ENCODE measurements around the gene HHAT.

The HHAT gene

DNA sequence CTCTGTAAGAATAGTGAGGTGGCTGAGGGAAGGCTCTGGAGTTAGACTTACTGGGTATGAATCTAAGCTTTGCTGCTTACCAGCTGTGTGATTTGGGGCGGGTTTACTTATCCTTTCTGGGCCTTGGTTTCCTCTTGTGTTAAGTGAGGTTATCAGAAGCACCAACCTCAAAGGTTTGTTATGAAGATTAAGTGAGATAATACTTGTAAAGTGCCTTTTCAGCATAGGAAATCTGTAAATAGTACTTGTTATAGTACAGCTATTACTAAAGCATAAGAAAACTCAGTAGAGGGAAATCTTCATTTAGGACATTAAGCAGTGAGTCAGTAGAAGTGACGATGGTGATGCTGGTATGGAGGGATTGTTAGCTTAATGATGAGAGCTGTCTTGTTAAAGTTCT is 12.1 kb downstream of the HHAT start:
- H3K4me3 ChIP-seq (ENCODE audit: low read length), result no peak overlapping the region
- H3K9ac ChIP-seq (ENCODE audit: low read length), result no peak overlapping the region
- TF ChIP-seq EZH2phosphoT487 (IDR thresholded peaks at IDR 0.05; ENCODE audit: low read length) (no peak), EZH2 (optimal IDR thresholded peaks at IDR 0.05; ENCODE audit: low read depth, low read length) (no peak)
- TF ChIP-seq, protein P1, sequence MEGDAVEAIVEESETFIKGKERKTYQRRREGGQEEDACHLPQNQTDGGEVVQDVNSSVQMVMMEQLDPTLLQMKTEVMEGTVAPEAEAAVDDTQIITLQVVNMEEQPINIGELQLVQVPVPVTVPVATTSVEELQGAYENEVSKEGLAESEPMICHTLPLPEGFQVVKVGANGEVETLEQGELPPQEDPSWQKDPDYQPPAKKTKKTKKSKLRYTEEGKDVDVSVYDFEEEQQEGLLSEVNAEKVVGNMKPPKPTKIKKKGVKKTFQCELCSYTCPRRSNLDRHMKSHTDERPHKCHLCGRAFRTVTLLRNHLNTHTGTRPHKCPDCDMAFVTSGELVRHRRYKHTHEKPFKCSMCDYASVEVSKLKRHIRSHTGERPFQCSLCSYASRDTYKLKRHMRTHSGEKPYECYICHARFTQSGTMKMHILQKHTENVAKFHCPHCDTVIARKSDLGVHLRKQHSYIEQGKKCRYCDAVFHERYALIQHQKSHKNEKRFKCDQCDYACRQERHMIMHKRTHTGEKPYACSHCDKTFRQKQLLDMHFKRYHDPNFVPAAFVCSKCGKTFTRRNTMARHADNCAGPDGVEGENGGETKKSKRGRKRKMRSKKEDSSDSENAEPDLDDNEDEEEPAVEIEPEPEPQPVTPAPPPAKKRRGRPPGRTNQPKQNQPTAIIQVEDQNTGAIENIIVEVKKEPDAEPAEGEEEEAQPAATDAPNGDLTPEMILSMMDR (IDR thresholded peaks at IDR 0.05; ENCODE audit: low read length), result no peak
- no peak for DNase-seq
- peaks cover 14% of the 10 kb centered on the region for H3K4me1 ChIP-seq (ENCODE audit: low read length)
- no peak overlapping the region for H3K4me2 ChIP-seq (ENCODE audit: low read depth, low read length)
- no peak overlapping the region for H3K27ac ChIP-seq (ENCODE audit: low read length)
- no peaks in the 10 kb centered on the region for H3K27me3 ChIP-seq (replicated peaks; ENCODE audit: insufficient read depth, low read length)
- no peaks in the 10 kb centered on the region for H3K79me2 ChIP-seq (ENCODE audit: low read length)
- H4K20me1 ChIP-seq (ENCODE audit: insufficient read depth, low read length), result no peaks in the 10 kb centered on the region
- no peak overlapping the region for H2AFZ ChIP-seq (ENCODE audit: low read length)
- H3K9me3 ChIP-seq (replicated peaks; ENCODE audit: insufficient read depth, low read length), result no peaks in the 10 kb centered on the region
- no peaks in the 10 kb centered on the region for H3F3A ChIP-seq (ENCODE audit: insufficient read depth, low read length)
- H3K9me2 ChIP-seq (replicated peaks; ENCODE audit: insufficient read depth, low read length), result no peaks in the 10 kb centered on the region
- H3K36me3 ChIP-seq (replicated peaks; ENCODE audit: insufficient read depth, low read length), result no peaks in the 10 kb centered on the region

DNA sequence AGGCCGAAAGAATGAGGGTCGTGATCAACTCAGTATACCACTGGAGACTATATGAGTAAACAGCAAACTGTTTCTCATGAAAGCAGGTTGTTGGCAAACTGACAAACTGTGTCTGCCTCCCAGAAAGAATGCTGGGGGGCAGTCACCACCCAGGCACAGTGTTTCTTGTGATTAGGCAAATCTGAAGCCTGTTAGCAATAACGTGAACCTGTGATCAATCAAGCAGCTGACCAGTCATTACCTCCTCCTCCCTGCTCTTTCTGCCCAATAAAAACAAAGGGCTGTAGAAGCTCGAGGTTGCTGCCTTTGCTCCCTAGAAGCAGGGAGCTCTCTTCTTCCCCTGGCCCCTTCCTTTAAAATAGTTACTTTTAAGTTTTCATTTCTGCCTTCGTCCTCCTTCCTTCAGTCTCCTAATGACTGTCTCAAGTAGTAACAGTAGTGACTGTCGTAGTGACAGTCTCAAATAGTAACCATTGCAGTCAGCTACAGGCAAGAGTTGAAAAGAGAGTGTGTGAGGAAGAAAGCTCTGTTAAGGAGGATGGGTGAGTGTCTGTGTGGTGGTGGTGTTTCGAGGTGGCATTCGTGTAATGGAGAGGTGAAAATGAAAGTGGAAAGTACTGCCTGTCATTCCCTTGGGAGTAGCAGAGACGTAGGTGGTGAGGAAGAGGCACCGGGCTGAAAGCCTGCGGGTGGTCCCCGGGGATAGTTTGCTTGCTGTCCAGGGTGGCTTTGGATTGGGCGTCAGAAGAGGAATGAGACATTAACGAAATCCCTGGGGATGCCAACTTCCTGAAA is 14.5 kb downstream of the HHAT start:
- Histone ChIP-seq H3K4me3 (ENCODE audit: low read length) (peak overlapping the region; percentile 12; the same call in 1 of the 2 replicates), H3K27ac (ENCODE audit: low read length) (no peak overlapping the region)
- no peak for DNase-seq

DNA sequence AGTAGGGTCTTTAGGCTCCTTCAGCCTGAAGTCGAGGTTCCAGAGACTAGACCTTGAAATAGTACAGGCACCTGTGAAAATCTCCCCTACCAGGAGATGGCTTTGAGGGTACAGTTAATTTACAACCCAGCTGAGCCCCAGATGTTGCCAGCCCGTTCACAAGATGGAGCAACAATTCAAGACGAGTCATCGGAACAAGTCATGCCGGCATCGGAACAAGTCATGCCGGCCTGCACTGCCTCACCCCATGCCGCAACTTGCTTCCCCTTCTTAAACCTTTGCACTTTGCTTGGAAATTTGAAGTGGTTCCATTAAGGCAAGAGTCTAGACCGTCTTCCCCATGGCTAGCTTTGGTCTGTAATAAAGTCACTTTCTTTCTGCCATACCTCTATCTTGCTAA is 16.0 kb downstream of the HHAT start:
- Histone ChIP-seq H3K4me1 (ENCODE audit: low read length) (peaks cover 32% of the 10 kb centered on the region), H3F3A (ENCODE audit: insufficient read depth, low read length) (no peaks in the 10 kb centered on the region), H3K79me2 (ENCODE audit: low read length) (no peaks in the 10 kb centered on the region), H3K4me2 (ENCODE audit: low read depth, low read length) (no peak overlapping the region), H3K9me3 (replicated peaks; ENCODE audit: insufficient read depth, low read length) (no peaks in the 10 kb centered on the region), H3K27me3 (replicated peaks; ENCODE audit: insufficient read depth, low read length) (no peaks in the 10 kb centered on the region), H3K9me2 (replicated peaks; ENCODE audit: insufficient read depth, low read length) (no peaks in the 10 kb centered on the region), H2AFZ (ENCODE audit: low read length) (no peak overlapping the region), H3K27ac (ENCODE audit: low read length) (no peak overlapping the region), H3K36me3 (replicated peaks; ENCODE audit: insufficient read depth, low read length) (no peaks in the 10 kb centered on the region), H3K9ac (ENCODE audit: low read length) (no peak overlapping the region), H3K4me3 (ENCODE audit: low read length) (no peak overlapping the region), H4K20me1 (ENCODE audit: insufficient read depth, low read length) (no peaks in the 10 kb centered on the region)
- no peak for DNase-seq
- TF ChIP-seq, protein P1 (IDR thresholded peaks at IDR 0.05; ENCODE audit: low read length), result no peak
- TF ChIP-seq EZH2 (optimal IDR thresholded peaks at IDR 0.05; ENCODE audit: low read depth, low read length), result no peak
- no peak for TF ChIP-seq EZH2phosphoT487 (IDR thresholded peaks at IDR 0.05; ENCODE audit: low read length)

More for the DNA sequence above, 14.5 kb downstream of the HHAT start:
- Histone ChIP-seq H3K79me2 (ENCODE audit: low read length) (no peaks in the 10 kb centered on the region), H4K20me1 (ENCODE audit: insufficient read depth, low read length) (no peaks in the 10 kb centered on the region), H3K9ac (ENCODE audit: low read length) (no peak overlapping the region; the same call in 1 of the 2 replicates), H3K4me1 (ENCODE audit: low read length) (peaks cover 32% of the 10 kb centered on the region), H3F3A (ENCODE audit: insufficient read depth, low read length) (no peaks in the 10 kb centered on the region), H3K27me3 (replicated peaks; ENCODE audit: insufficient read depth, low read length) (no peaks in the 10 kb centered on the region), H3K4me2 (ENCODE audit: low read depth, low read length) (peak overlapping the region; percentile 35), H2AFZ (ENCODE audit: low read length) (no peak overlapping the region), H3K36me3 (replicated peaks; ENCODE audit: insufficient read depth, low read length) (no peaks in the 10 kb centered on the region), H3K9me2 (replicated peaks; ENCODE audit: insufficient read depth, low read length) (no peaks in the 10 kb centered on the region), H3K9me3 (replicated peaks; ENCODE audit: insufficient read depth, low read length) (no peaks in the 10 kb centered on the region)
- TF ChIP-seq EZH2 (optimal IDR thresholded peaks at IDR 0.05; ENCODE audit: low read depth, low read length) (no peak), EZH2phosphoT487 (IDR thresholded peaks at IDR 0.05; ENCODE audit: low read length) (no peak)
- TF ChIP-seq, protein P1 (IDR thresholded peaks at IDR 0.05; ENCODE audit: low read length), result no peak

All from MM.1S (cell line).